Pulmonary artery endothelial cell (primary cell): ENCODE data around the gene MST1. TPM values are rescaled to one million over a fixed set of nuclear protein-coding genes. Genes with fewer than 3 reads are reported as not detected.
"Not testable (repeated sequence)": the region's sequence is repeated elsewhere in the genome, so short reads cannot be mapped to it uniquely, and the experiment has no call there.

Source experiments
- DNase-seq: peaks from one replicate; pipeline ENCODE4 v3.0.0-alpha.2; 2011; ENCODE audit warnings: low read depth, low spot score
- total RNA-seq: library from RNA; depleted of rRNA; stranded (reverse); fragments of >200 nt; gene quantifications from 2 replicates; pipeline ENCODE4 v1.2.3, GENCODE V29; 2014

Gene MST1
- total RNA-seq, 1 donor from 2014 or later = 2.8 TPM

DNA sequence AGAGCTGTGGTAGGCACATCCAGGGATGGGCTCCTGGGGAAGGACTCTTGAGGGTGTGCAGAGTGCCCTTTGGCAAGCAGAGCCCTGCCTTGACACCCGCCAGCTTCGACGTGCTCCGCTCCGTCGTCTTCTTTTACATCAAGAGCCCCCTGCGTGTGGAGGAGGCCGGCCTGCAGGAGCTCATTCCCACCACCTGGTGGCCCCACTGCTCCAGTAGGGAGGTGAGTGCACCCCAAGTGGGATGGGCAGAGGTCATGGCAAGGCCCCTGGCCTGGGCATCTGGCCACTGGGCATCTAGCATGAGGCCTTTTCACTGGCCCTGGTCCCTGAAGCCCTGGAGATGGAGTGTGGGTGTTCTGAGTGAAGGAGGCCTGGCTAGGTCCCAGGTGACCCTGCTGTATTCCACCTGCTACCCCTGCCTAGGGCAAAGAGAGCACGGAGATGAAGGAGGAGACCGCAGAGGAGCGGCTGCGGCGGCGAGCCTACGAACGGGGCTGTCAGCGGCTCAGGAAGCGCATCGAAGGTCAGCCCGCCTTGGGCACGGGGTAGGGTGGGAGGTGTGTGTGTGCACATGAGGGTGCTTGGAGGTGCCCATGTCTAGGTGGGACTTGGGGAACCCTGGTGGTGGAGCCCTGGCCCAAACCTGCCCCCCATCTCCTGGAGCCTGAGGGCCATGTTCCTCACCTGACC is 12.3 kb upstream of the MST1 start:
- DNase-seq = no peak

DNA sequence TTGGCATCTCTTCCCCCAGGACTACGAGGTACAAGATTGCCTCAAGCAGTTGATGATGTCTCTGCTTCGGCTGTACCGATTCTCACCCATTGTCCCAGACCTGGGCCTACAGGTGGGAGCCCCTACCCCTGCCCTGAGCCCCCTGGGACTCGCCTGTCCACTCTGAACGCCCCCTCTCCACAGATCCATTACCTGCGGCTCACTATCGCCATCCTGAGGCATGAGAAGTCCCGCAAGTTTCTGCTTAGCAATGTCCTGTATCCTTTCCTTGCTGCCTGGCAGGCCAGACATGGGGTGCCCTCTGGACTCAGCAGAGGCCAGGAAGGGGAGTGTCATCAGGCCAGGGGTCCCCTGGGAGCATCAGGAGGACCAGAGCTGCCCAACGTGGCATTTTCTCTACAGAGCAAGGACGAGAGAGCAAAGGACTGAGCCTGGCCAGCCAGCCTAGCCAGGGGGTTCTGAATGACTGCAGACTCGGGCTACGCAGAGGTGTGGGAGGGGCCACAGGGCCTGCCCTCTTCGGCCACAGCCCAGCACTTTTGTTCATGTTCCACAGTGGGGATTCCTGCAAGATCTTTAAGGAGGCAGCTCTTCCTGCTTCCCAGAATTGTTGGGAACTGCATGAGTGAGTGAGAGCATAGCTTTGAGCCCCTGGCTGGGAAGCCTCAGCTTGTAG is 11.3 kb upstream of the MST1 start:
- DNase-seq = no peak

DNA sequence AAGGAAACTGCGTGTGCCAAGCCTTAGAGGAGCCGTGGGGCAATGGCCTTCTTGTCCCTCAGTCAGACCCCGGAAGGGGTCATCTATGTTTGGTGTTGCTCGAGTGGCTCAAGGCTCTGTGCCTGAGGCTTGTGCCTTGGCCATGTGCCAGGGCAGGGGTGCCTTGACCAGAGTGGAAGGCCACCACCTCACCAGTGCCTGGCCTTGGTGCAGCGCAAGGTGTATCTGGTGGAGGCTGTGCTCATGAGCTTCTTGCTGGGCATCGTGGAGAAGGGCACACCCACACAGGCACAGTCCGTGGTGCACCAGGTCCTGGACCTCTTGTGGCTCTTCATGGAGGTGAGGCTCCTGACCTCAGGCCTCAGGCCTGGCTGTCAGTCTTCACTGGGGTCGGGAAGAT is 10.7 kb upstream of the MST1 start:
- DNase-seq = no peak

DNA sequence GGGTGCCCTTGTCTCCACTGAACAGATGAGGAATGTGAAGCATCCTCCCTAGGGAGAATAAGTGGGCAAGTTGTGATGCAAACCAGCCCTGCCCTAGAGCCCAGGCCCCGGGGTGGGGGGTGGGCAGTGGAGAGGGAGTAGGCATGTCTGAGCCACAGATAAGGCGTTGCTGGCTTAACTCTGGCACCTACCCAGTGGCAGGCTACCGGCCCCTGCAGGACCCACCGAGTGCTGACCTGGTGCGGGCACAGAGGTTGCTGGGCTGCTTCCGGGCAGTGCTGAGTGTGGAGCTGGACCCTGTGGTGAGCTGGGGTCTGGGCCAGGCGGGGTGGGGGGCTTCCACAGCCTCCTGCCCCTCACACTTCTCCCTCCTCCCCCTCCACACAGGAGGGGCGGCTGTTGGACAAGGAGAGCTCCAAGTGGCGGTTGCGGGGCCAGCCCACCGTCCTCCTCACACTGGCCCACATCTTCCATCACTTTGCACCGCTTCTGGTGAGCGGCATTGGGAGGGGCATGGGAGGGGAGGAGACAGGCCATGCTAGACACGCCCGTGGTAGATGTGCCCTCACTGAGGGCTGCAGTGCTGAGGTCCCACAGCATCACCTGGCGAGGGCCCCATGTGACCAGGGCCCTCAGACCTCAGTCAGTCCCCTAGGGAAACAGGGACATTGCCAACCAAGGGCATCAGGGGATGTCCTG is 10.2 kb upstream of the MST1 start:
- DNase-seq = no peak

DNA sequence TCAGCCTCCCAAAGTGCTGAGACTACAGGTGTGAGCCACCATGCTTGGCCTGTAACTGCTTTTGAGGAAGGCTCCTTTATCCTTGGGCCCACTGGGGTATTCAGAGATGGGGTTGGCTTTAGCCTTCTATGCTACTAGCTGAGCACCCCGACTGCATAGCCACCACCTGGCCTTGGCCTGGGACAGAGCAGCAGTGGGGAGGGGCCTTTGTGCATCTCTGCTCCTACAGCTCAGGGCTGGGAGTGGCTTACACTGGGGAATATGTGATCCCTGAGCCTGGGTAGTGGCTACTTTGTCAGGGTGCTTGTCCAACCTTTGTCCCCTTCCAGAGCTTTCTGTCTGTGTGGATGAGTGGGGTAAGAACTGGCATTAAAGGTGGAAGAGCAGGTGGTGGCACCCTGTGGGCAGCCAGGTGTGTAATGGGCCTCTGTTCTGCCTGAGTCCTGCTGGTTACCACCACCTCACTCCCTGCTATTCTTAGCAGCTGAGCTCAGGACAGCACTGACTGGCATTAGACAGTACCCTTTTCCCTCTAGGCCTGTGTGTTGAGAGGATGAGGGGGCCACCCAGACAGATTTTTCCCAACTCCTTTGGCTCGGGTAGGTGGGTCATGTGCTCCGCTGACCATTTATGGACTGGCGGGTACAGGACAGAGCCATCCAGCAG is 6.2 kb upstream of the MST1 start:
- not testable (repeated sequence) for DNase-seq

DNA sequence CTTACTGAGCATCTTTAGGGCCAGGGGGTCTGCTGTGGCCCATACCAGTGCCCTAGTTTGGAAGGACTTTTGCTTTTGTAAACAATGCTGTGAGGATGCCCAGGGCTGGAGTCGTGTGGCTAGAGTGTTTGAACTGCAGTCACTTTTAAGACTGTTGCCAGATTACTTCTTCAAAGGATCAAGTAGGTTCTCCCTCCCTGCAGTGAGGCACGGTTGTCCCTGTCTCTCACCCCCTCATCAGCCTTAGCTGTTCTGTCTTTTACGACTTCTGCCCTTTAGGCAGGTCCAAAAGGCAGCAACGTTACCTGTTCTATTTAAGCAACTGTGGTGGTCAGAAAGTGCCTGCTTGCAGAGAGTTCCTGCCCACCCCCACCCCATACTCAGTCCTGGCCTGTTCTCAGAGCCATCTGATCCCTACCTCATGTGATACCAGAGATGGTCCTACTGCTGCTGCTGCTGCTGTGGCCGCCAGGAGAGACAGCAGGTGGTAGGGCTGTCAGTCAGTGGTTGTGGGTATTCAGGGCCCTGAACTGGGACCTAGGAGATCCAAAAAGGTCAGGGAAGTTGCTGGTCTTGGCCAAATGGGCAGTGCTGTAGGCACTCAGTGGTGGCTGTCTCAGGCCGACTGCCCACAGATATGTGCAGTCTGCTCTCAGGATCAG is 5.3 kb upstream of the MST1 start:
- DNase-seq = not testable (repeated sequence)

DNA sequence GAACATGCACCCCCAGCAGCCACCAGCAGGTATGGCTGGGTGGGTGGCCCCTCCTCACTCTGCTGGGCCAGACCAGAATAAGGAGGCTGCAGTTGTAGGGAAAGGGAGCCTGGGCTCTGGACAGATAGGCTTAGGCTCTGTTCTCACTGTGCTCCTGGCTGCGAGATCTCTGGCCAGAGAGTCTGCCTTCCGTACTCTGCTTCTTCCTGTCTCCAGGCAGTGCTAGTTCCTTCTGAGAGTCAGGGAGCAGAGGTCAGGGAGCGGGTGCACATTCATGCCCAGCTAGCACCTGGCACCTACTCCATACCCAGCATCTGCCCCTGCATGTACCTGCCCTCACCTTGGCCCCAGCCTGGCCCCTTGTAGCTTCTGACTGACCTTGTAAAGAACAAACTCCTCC is 2.2 kb upstream of the MST1 start:
- not testable (repeated sequence) for DNase-seq

DNA sequence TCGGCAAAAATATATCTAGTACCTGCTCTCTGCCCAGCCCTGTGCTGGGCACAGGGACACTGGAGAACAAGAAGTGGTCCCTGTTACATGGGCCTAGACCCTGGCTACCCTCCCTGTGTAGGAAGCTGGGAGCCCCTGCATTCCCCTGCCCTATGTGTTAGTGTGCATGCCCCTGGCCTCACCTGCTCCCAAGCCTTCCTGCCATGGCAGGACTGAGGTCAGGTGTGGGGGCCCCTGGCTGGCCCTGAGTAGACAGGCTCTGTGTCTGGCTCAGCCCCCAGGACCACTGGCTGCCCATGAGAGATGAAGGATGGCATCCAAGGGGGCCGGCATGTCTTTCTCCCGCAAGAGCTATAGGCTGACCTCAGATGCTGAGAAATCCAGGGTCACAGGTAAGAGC is 1.6 kb upstream of the MST1 start:
- DNase-seq = not testable (repeated sequence)

DNA sequence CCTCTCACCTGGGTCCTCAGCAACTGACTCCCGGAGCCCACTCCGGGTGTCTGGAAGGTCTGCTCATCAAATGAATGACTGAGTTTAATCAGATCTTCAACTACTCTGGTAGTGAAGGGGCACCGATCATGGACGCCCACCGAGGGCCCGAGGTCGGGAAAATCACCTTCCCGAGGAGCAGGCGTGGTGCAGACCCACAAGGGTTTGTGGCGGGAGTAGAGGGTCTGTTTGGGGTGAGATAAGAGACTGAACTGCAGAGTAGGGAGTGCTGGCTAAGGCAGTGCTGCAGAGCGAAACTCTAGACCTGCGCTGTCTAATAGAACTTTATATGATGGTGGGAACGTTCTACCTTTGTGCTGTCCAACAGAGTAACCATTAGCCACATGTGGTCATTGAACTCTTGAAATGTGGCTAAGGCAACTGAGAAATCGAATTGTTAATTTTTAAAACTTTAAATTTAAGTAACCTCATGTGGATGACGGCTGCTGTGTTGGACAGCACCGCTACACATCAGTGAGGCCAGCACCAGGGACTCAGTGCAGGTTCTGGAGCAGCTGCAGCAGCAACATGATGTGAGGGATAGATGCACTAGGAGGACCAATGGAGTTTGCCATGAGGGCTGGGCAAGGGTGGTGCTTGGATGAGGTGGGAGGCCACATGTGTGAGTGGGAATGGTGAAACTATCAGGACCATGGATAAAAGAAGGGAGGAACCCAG is 792 bp upstream of the MST1 start:
- not testable (repeated sequence) for DNase-seq

DNA sequence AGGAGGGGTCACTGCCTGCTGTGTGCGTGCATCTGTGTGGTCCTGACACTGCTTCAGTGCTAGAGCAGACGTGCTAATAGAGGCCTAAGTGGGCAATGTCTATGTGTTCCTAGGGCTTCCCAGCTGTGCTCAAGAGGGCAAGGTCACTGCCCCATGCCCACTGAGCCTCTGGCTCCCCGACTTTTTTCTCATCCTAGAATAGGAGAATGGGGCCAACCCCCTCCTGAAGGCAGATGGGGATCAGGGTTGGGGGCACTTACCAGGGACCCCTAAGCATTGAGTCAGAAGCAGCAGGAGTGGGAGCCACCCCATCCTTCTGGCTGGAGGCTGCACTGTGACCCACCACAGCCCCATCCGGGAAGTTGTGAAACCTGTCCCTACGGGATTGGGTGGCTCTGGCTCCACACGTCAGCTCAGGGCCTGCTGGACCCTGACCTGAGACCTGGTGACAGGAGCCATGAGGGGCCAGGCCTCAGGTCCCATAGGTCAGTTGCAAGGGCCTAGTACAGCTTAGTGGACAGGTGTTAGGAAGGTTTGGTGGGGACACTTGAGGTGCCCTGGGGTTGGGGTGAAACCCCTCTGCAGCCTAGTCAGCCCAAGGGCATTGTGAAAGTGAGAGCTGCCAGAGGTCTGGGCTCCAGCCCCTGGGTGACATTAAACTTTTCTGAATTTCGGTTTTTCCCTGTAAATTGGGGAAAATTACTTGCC is 782 bp downstream of the MST1 start:
- not testable (repeated sequence) for DNase-seq

DNA sequence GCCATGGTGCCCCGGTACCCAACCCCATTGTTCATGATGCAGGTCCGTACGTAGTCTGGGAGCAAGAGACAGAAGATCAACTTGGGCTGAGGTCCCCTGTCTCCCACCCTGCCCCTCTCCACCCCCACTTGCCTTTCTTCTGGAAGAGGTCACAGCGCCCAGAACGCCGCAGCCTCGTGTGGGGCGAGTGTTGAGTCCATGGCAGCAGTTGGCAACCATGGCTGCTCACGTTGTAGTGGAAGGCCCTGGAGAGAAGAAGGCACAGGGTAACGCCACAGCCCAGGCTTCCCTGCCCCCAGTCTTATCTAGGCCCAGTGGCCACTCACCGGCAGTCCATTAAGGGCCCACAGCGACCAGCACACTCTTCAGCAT is 1.9 kb downstream of the MST1 start:
- DNase-seq = not testable (repeated sequence)

DNA sequence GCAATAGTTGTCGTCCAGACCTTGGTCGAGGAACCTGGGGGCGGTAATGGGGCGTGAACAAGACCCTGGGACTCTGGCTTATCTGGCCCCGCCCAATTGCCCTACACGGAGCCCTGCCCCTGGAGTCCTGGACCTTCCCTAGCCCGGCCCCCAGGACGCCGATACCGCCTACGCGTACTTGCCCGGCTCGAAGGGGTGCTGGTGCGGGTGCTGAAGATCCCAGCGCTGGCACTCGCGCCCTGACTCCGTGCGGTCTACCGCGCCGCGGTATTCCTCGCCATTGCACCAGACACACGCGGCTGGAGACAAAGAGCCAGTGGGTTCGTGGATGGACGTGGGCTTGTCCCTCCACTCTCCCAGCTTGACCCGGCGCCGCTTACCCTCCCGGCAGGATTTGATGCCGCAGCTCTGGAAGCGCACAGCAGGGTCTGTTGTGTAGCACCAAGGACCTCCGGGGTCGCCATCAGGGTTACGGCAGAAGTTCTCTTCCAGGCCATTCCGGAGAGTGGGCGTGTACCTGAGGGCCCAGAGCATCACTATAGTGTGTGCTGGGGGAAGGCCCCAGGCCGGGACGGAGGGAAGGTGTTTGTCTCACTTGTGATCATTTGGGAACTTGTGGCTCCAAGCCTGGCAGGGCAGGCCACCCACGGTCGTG is 2.4 kb downstream of the MST1 start:
- DNase-seq = not testable (repeated sequence)

DNA sequence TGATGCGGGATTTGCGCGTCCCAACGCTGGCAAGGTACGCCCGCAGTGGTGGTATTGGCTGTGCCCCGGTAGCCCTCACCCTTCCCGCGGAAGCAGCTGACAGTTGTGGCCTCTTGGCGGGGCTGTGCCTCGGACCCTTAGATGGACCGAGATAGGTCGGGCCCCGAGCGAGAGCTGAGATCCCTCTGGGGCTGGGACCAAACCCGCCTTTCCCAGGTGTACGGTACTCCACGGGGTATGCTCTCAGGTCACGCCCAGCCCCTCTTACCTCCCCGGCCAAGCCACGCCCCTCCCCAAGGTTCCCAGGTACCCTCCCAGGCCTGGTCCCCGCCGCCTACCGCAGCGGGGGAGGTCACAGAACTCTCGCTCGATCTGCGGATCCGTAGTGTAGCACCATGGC is 2.9 kb downstream of the MST1 start:
- not testable (repeated sequence) for DNase-seq

DNA sequence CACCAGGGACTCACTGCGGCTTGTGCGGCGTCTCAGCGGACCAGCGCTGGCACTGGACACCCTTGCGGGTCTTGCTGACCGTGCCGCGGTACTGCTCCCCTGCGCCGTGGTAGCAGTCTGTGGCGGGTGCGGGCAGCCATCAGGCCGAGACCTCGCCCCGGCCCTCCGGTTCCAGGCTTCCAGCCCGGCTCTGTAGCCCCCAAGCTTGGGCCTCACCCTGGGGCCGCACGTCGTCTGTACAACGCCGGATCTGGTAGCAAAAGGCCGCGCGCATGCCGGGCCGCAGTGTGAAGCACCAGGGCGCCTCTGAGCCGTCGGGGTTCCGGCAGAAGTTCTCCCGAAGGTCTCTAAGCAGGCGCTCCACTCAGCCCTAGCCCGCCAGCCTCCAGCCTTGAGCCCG is 3.4 kb downstream of the MST1 start:
- DNase-seq = not testable (repeated sequence)

DNA sequence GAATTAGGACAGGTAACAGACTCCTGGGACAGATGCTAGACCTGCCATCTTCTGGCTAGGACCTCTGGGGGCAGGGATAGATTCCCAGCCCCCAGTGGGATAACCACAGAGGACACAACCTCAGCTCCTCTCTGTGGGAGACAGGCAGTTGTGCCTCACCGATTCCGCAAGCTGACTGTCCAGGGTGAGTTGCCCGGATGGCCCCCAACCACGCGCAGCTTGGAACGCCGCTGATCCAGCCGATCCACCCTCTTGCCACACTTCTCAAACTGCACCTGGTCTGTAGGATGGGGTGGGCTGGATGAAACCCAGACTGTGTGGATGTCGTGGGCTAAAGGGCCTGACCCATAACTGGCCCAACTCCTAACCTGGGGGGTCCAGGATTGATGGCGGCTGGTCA is 4.2 kb downstream of the MST1 start:
- DNase-seq = not testable (repeated sequence)

DNA sequence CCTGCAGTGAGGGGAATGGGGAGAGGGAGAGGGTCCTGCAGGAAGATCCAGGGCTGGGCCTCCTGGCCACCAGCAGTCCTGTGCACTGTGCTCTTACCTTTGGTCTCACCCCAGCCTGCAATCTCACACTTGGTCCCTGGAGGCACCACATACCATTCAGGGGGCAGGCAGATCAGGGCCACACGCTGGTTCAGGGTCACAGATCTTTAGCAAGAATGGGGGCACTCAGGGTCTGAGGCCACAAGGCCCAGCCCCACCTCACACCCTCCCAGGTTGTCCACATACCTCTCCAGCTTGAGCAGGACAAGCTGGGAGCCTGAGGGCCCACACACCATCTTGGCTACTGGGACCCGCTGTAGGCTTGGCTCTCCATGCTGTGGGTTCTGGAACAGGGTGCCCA is 4.8 kb downstream of the MST1 start:
- DNase-seq = not testable (repeated sequence)

DNA sequence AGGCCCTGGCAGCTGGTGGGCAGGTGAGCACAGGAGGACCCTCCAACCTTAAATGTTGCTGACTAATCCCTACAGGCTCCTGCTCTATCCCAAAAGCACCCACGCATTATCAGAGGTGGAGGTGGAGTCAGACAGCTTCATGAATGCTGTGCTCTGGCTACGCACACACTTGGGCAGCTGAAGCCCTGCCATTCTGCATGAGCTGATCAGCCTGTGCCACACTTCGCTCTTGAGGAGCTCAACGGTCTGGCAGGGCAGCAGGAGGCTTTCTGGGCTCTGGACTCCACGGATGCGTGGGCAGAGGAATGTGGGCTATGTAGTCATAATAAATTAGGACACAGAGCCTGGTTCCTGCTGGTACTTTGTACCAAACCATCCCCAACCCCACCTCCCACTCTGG is 6.1 kb downstream of the MST1 start:
- DNase-seq = no peak

DNA sequence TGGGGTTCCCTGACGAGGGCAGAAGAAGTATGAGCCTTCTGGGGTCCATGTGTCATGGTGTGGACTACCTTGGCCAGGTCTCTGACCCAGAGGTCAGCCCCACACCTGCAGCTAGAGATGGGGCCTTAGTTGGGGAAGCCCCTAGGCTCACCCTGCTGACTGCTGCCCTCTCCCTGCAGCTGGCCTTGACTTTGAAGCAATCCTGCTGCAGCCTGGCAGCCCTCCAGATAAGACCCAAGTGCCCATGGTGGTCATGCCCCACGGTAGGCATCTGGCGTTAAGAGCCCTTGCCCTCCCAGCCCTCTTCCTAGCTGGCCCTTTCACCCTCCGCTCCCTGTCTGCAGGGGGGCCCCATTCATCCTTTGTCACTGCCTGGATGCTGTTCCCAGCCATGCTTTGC is 7.7 kb downstream of the MST1 start:
- no peak for DNase-seq

DNA sequence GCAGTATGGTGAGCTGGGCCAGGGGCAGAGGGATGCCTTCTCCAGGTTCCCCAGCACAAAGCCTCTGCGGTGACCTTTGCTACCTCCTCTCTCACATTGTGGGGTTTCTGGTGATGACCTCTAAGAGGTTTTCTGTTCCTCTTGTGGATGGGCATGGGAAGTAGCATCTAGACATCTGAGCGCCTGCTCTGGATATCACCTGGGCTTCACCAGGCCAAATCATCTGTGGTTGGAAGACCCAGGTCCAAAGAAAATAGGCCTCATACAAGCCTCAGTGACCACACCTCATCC is 8.1 kb downstream of the MST1 start:
- DNase-seq = no peak
